GM12878 (cell line): ENCODE results near the gene LDLRAD3. TPM values are rescaled to one million over a fixed set of nuclear protein-coding genes. Genes with fewer than 3 reads are reported as not detected.

Source experiments
- EZH2 ChIP-seq: IDR thresholded peaks from 2 replicates; pipeline ENCODE4 v1.6.1; 2012; ENCODE audit warnings: low read depth, mild to moderate bottlenecking, control low read depth, inconsistent platforms, low read length, borderline replicate concordance; ENCODE audit not compliant: control insufficient read depth
- FOXK2 ChIP-seq: fragments of 450-650 bp; IDR thresholded peaks from 2 replicates; pipeline ENCODE4 v1.6.1; 2017; ENCODE audit warnings: mild to moderate bottlenecking, moderate library complexity
- GABPA ChIP-seq: IDR thresholded peaks from 2 replicates; pipeline ENCODE4 v1.6.1; 2014; ENCODE audit warnings: antibody characterized with exemption, low read depth, mild to moderate bottlenecking, inconsistent platforms
- IKZF1 ChIP-seq: fragments of 450-650 bp; conservative IDR thresholded peaks from 2 replicates; pipeline ENCODE4 v1.6.1; 2017; ENCODE audit warnings: antibody characterized with exemption, mild to moderate bottlenecking
- MLLT1 ChIP-seq: fragments of 450-650 bp; IDR thresholded peaks from 2 replicates; pipeline ENCODE4 v1.6.1; 2016; ENCODE audit warnings: mild to moderate bottlenecking
- NFXL1 ChIP-seq: fragments of 450-650 bp; IDR thresholded peaks from 2 replicates; pipeline ENCODE4 v1.6.1; 2017; ENCODE audit warnings: antibody characterized with exemption, mild to moderate bottlenecking, borderline replicate concordance
- REST ChIP-seq: IDR thresholded peaks from 2 replicates; pipeline ENCODE4 v1.6.1; 2012; ENCODE audit warnings: mild to moderate bottlenecking, low read depth, low read length
- SREBF2 ChIP-seq: IDR thresholded peaks from 2 replicates; pipeline ENCODE4 v1.6.1; 2012; ENCODE audit warnings: mild to moderate bottlenecking, low read length
- STAT3 ChIP-seq: IDR thresholded peaks from 2 replicates; pipeline ENCODE4 v1.6.1; 2011; ENCODE audit warnings: low read depth, low read length, improper control_type of control experiment
- SUPT20H ChIP-seq: IDR thresholded peaks from 2 replicates; pipeline ENCODE4 v1.6.1; 2011; ENCODE audit warnings: low read depth, mild to moderate bottlenecking, low read length, moderate library complexity, borderline replicate concordance; ENCODE audit not compliant: control insufficient read depth
- TAF1 ChIP-seq: IDR thresholded peaks from 2 replicates; pipeline ENCODE4 v1.6.1; 2011; ENCODE audit warnings: mild to moderate bottlenecking, low read depth, low read length, borderline replicate concordance
- TARDBP ChIP-seq: IDR thresholded peaks from 2 replicates; pipeline ENCODE4 v1.6.1; 2016; ENCODE audit warnings: borderline replicate concordance
- TBL1XR1 ChIP-seq: IDR thresholded peaks from 2 replicates; pipeline ENCODE4 v1.6.1; 2012; ENCODE audit warnings: low read depth, low read length, improper control_type of control experiment
- USF2 ChIP-seq: IDR thresholded peaks from 2 replicates; pipeline ENCODE4 v1.6.1; 2011; ENCODE audit warnings: low read depth, low read length, improper control_type of control experiment, borderline replicate concordance
- ZBED1 ChIP-seq: IDR thresholded peaks from 2 replicates; pipeline ENCODE4 v1.6.1; 2016; ENCODE audit warnings: borderline replicate concordance
- polyA plus RNA-seq, 11 experiments: library from polyadenylated mRNA; depleted of rRNA in 4 of 11; unstranded in 6 of 11; stranded (reverse) in 5 of 11; fragments of >200 nt; fragmentation: Nextera tagmentation in 4 of 11; fragmentation: Illumina TruSeq in 1 of 11; extraction: Ambion mirVana in 4 of 11; extraction: Trizol in 1 of 11; gene quantifications; 1 replicate in 1 of 11; 2 replicates in 10 of 11; pipeline versions ENCODE4 v1.2.1 to v1.2.3, GENCODE V29; 2011 to 2016; ENCODE audit warnings: inconsistent platforms in 2 of 11, missing spikeins in 2 of 11, low read depth in 1 of 11
- total RNA-seq, 4 experiments: library from RNA; depleted of rRNA in 3 of 4; stranded (reverse); fragments of >200 nt in 3 of 4; fragmentation: Illumina TruSeq in 1 of 4; extraction: Trizol in 1 of 4; gene quantifications; 2 replicates each; pipeline versions ENCODE4 v1.2.1 to v1.2.3, GENCODE V29; 2013 to 2021
- TF ChIP-seq, protein P1 (sequence below): fragments of 450-650 bp; IDR thresholded peaks from 2 replicates; pipeline ENCODE4 v1.6.1; 2016; ENCODE audit warnings: mild to moderate bottlenecking
- TF ChIP-seq, protein P2 (sequence below): fragments of 450-650 bp; conservative IDR thresholded peaks from 2 replicates; pipeline ENCODE4 v1.6.1; 2017; ENCODE audit warnings: mild to moderate bottlenecking, moderate library complexity
- TF ChIP-seq, protein P3 (sequence below): fragments of 450-650 bp; IDR thresholded peaks from 2 replicates; pipeline ENCODE4 v1.6.1; 2017; ENCODE audit warnings: mild to moderate bottlenecking

The LDLRAD3 gene
- total and polyA plus RNA-seq, 10 of the 15 experiments (the other 5 are each of a cell fraction or from before 2014, with no cell fraction given) = 2.5 to 17.2 (median 10.7) TPM

- TF ChIP-seq, protein P1, sequence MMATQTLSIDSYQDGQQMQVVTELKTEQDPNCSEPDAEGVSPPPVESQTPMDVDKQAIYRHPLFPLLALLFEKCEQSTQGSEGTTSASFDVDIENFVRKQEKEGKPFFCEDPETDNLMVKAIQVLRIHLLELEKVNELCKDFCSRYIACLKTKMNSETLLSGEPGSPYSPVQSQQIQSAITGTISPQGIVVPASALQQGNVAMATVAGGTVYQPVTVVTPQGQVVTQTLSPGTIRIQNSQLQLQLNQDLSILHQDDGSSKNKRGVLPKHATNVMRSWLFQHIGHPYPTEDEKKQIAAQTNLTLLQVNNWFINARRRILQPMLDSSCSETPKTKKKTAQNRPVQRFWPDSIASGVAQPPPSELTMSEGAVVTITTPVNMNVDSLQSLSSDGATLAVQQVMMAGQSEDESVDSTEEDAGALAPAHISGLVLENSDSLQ = no peak
- TF ChIP-seq USF2 = no peak
- TF ChIP-seq, protein P2, sequence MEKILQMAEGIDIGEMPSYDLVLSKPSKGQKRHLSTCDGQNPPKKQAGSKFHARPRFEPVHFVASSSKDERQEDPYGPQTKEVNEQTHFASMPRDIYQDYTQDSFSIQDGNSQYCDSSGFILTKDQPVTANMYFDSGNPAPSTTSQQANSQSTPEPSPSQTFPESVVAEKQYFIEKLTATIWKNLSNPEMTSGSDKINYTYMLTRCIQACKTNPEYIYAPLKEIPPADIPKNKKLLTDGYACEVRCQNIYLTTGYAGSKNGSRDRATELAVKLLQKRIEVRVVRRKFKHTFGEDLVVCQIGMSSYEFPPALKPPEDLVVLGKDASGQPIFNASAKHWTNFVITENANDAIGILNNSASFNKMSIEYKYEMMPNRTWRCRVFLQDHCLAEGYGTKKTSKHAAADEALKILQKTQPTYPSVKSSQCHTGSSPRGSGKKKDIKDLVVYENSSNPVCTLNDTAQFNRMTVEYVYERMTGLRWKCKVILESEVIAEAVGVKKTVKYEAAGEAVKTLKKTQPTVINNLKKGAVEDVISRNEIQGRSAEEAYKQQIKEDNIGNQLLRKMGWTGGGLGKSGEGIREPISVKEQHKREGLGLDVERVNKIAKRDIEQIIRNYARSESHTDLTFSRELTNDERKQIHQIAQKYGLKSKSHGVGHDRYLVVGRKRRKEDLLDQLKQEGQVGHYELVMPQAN = no peak
- no peak for TF ChIP-seq ZBED1
- TF ChIP-seq STAT3 = no peak
- no peak for TF ChIP-seq EZH2
- no peak for TF ChIP-seq TBL1XR1
- TF ChIP-seq SUPT20H = no peak
- TF ChIP-seq SREBF2 = no peak
- no peak for TF ChIP-seq TAF1
- TF ChIP-seq MLLT1 = no peak
- no peak for TF ChIP-seq NFXL1
- no peak for TF ChIP-seq REST
- no peak for TF ChIP-seq TARDBP
- TF ChIP-seq, protein P3, sequence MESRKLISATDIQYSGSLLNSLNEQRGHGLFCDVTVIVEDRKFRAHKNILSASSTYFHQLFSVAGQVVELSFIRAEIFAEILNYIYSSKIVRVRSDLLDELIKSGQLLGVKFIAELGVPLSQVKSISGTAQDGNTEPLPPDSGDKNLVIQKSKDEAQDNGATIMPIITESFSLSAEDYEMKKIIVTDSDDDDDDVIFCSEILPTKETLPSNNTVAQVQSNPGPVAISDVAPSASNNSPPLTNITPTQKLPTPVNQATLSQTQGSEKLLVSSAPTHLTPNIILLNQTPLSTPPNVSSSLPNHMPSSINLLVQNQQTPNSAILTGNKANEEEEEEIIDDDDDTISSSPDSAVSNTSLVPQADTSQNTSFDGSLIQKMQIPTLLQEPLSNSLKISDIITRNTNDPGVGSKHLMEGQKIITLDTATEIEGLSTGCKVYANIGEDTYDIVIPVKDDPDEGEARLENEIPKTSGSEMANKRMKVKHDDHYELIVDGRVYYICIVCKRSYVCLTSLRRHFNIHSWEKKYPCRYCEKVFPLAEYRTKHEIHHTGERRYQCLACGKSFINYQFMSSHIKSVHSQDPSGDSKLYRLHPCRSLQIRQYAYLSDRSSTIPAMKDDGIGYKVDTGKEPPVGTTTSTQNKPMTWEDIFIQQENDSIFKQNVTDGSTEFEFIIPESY = no peak
- TF ChIP-seq IKZF1 = no peak; the same call in 1 of the 2 replicates
- TF ChIP-seq FOXK2 = no peak
- no peak for TF ChIP-seq GABPA
Measured at GRCh38 chr11:36069576-36070212, 125.8 kb downstream of the LDLRAD3 start (continued).
